Activated CD8-positive, alpha-beta memory T cell treated with anti-CD3 and anti-CD28 coated beads, Interleukin-2, amount 50 U/mL, for 48 hours (primary cell): ENCODE data around the gene CCR5AS.
"Not testable (repeated sequence)": the region's sequence is repeated elsewhere in the genome, so short reads cannot be mapped to it uniquely, and the experiment has no call there.

Source experiments
- DNase-seq: peaks from one replicate; pipeline ENCODE4 v3.0.0-alpha.2; 2020

The CCR5AS gene

DNA sequence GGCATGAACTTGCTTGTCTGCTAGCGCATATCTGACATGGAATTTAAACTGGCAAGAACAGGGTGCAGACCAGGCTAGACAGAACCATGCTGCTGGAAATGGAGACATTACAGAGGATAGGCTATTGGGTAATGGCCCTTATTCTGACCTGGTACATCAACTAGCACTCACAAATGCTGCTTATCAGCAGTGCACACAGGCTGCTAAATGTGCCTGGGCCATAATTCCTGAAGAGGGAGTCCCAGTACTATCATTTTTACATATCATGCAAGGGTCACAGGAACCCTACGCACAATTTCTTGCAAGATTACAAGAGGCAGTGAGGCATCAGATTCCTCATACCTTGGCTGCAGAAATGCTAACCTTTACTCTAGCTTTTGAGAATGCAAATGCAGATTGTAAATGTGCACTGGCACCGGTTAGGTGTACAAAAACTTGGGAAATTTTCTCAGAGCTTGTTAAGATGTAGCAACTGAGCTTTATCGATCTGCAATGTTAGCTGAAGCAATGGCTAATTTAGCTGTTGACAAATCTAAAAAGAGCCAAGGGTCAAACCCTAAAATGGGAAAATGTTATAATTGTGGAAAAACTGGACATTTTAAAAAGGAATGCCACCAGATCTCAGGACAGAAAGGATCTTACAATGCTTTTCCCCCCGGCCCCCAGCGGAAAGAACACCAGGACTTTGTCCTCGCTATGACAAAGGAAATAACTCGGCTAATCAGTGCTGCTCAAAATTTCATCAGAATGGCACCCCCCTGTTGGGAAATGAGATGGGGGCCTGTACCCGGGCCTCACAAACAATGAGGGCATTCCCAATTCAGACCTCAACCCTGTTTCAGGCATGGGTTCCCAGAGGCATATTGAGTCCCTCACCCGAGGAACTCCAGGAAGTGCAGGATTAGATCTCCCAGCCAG is 21.3 kb upstream of the CCR5AS start:
- no peak for DNase-seq

DNA sequence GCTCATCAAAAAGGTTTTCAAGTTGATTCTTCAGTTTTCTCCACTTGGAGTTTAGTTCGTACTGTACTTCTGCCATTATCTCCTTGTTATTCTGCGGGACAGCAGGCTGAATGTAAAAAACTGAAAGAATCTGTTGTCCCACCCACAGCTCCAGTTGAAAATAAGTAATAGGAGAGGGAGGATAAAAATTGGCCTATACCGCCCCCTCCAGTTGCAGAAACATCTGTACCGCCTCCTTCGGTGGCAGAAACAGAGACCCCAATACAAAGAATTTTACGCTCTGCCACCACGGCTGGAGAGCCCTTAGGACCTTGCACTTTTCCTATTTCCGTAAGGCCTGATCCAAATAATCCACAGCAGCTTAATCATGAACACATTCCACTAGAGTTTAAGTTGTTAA is 20.5 kb upstream of the CCR5AS start:
- not testable (repeated sequence) for DNase-seq

DNA sequence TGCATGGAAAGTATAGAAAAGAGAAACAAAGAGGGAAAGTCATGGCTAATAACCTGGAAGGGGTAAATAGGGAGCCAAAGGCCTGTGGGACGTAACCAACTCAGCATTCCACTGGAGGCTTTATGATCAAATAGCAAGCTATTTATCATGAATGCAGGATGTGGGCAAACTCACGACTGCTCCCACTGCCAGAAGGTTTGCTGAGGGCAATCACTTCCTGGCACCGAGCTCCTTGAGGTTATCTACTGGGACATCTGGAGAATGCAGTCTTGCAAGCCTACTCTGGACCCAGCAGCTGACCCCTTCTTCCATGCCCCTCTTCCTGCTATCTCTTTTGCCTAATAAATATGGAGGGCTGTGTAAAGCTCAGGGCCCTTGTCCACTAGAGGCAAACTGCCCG is 19.6 kb upstream of the CCR5AS start:
- not testable (repeated sequence) for DNase-seq

DNA sequence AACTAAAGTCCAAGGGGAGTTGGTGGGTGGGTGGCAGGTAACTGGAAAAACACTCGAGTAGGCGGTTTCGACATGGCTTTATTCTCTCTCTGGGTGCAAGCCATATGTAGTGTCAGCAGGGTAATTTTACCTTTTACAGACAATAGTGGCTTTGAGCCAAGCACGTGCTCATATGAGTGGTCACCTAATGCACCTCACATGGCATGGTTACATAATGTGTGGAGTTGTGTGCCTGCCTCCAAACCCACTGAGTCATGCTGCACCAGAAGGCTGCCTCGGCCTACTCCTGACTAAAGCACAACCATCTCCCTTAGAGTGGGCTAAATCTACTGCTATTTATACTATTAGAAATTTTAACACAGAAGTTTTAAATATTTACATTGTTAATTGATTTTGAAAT is 16.7 kb upstream of the CCR5AS start:
- no peak for DNase-seq

DNA sequence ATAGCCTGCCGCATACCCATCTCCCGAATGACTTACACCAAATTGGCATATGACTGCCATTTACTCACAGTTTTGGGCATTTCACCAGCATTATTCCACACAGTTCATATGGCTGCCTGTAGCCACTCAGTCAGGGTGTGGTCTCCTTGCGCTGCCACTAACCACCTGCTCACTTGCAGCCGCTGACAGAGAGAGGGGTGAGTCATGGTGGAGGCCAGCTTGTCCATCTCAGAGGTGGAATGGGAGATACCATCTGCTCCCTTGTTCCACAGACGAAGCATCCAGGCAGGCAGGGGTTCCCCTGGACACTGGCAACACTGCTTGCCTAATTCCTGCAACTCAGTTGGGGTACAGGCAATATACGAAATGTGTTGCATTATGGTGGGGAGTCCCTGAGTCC is 15.8 kb upstream of the CCR5AS start:
- no peak for DNase-seq

DNA sequence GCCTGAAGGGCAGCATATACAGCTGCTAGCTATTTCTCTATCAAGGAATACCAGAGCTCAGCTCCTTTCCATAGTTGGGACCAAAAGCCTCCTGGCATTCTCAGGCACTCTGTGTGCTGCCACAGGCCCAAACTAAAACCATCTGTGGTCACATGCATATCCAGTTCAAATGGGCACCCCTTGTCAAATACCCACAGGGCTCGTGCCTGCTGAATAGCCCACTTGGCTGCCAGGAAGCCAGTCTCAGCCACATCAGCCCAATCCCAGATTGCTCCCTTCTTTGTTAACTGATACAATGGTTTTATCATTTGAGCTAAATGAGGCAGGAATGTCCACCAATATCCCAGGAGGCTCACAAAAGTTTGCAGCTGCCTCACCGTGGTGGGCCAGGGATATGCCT is 14.1 kb upstream of the CCR5AS start:
- no peak for DNase-seq

DNA sequence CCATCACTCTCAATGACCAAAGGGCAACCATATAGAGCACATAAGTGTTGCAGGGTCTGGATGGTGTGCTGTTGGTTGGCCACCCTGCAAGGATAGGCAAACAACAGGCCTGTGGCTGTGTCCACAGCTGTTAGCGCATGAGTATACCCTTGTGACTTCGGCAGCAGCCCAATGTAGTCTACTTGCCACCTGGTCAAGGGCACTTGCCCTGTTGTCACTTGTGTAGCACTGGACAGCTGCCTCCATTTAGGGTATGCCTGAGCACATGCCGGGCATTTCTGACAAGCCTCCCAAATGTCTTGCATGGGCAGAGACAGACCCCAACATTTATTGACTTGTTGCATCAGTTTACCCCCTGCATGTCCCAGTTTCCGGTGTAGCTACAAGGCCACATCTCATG is 12.9 kb upstream of the CCR5AS start:
- no peak for DNase-seq

DNA sequence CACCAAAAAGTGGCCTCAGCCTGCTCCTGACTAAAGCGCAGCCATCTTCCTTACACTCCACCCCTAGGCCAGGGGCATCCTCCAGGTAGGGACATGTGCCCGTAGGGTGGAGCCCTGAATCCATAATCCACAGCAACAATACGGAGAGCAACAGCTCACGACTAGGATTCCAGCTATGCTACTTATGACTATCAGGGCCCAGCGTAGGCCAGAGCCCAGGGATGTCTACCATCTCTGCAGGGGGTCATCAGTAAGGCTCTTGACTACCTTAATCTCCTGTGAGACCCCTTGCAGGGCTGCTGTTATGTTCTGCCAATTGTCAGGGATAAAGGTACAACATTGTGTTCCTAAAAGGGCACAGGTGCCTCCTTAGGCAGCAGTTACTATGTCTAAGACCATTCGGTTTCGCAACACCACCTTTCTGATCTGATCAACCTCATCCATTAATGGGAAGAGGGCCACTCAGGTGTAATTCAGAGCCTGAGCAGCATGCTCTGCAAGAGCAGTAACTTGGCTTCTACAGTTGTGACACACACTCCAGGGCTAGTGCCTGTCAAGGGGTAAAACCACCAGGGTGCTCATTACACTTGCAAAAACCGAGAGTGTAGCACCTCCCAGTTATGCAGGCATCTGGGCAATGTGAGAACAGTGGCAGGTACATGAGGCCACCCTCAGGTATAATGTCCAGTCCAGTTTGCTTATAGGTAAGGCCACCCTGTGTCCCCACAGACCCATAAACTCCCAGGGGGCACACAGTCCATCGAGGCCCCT is 11.2 kb upstream of the CCR5AS start:
- DNase-seq = no peak

DNA sequence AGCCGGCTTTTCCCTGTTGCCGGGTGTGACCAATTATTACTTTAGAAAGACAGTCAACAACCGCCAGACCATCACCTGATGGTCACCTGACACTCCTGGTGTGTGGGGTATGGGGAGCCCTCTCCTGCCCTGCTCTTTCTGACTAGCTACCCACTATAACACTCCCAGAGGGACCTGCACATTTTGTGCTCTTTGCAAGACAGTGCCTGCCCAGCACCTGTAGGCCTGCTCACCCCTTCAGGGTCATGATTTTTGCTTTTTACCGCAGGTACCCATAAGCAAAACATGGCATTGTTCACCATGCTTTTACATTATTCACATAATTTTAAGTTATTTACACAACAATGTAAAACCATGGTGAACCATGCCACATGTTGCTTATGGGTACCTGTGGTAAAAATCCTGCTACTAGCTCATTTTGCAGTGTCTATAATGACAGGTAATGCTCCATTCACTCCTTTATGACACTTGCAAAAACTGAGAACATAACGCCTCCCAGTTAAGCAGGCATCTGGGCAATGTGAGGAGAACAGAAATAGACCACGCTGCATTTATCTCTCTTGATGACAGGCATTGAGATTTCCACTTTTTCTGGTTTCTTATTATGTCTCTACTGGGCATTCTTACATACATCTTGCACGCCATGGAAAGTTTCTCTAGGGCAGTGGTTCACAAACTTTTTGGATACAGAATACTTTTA is 10.1 kb upstream of the CCR5AS start:
- DNase-seq = no peak

DNA sequence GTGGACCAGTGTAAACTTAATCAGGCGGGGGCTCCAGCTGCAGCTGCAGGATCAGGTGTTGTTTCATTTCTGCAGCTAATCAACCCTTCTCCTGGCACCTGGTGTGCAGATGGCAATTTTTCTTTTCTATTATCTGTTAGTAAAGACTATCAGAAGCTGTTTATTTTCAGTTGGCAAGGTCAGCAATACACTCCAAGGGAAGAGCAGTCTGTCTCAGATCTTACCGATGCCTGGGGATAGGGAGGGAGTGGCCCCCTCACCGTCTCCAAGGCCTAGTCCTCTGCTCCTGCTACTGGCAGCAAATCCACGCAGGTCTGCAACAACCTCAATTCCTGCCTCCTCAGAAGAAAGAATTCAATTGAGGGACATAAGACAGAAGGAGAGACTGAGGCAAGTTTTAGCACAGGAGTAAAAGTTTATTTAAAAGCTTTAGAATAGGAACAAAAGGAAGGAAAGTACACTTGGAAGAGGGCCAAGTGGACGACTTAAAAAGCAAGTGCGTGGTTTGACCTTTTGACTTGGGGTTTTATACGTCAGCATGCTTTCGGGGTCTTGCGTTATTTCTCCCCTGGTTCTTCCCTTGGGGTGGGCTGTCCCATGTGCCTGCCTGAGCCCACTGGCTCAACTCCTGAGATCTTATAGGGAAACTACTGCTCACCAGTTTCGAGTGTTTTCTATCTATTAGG is 9.4 kb upstream of the CCR5AS start:
- no peak for DNase-seq

DNA sequence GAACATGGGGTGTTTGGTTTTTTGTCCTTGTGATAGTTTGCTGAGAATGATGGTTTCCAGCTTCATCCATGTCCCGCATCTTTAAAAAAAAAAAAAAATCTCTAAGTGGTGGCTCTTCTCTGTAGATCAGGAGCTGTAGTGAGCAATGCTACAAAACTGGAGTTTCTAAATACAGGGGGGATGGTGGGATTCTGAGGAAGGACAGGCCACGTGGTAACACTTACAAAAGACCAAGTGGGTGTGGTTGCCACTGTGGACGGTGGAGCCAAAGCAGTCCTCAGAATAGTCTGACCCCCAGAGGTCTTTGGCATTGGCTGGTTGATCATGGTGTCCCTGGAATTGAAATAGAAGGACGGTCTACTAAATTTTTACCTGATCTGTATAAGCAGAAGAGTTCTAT is 7.9 kb upstream of the CCR5AS start:
- DNase-seq = no peak

DNA sequence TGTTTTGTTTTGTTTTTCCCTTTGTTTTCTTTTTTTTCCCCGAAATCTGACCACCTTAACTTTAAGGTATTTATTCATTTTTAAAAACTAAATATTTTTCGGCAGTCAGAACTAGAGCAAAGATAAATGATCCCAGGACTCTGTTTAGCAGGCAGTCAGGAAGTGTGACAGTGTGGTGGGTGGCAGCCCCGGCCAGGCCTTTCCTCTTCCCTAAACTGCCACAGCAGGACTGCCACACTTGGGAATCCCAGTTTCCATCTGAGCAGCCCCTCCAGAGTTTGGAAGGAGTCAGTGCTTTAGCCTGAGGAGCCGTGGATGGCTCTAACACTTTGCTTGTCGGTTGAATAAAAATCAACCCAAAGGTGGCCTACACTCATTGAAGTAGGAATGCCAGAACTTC is 7.1 kb upstream of the CCR5AS start:
- no peak for DNase-seq

DNA sequence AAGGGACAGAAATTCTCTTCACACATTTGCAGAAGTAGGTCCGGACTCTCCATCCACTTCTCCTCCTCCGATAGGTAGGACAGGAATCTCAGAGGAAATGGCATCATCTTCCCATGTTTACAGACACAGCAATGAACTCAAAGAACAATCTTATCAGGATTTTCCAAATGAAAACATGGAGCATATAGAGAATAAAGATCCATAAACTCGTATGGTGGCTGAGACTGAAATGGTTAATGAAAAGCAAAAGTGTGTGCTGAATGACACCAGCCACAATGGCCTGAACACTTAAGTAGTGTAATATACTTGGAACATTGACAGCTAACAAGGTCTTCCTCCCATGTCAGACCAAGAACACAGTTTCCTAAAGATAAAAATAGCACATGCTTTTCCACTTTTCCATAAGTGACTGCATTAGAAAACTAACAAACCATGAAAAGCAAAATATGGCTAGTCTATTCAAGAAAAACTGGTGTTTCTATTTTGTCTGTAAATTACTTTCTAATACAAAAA is 6.0 kb upstream of the CCR5AS start:
- DNase-seq = no peak

DNA sequence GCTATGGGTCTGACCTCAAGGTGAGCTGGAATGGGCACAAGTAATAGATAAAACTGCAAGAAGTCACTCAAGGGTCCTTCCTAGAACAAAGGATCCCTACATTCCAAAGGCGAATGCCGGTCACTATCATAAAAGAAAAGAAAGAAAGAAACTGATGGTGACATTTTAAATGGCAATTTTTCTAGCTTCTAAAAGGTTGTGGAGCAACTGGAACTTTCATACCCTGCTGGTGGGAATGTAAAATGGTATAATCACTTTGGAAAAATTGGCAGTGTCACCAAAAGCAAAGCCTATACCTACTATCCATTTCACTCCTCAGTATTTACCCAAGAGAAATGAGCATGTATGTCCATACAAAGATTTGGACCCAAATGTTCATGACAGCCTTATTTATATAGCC is 4.4 kb upstream of the CCR5AS start:
- no peak for DNase-seq

DNA sequence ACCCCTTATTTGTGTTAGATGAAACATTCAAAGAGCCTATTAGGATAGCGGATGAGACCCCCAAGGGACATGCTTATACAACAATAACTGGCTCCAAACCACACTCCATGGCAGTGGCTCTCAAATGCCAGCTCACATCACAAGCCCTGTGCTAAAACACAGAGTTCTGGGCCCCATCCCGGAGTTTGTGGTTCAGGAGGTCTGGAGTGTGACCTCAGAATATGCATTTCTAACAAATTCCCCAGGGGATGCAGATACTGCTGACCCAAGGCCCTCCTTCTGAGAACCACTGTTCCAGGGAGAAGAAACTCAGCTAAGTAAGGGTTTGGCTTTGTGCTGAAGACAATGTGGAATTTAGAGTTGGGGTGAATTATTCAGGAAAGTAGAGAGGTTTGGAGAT is 3.8 kb upstream of the CCR5AS start:
- no peak for DNase-seq

DNA sequence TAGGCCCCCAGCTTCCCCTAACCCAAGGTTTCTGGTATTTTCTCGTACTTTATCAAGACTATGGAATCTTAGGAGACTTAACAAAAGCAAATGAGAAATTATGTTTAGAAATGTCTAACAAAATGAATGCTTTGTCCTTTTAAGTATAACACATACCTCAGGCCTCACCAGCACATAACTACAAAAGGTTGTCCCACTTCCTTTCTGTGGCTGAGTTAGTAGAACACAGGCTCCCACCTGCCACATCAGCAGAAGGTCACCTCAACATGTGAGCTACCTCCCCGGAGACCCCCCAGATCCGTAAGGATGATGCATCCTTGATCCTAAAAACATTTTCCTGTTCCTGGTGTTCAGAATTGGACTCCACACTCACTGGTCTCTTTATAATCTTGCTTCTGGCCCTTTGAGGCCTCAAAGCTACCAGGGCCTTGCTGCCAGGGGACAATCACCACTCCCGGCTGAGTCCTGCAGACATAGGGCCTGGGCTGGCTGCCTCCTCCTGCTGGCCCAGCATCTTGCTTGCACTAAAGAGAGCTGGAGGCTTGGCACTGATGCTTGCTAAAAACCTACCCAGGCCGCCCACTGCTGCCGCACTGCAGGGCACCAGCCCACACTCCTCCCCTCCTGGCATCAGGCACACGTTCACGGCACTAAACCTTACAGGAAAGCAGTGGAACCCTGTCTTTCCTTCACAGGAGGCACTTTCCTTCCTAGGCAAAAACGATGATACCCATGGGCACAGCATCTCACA is 3.0 kb upstream of the CCR5AS start:
- DNase-seq = no peak

DNA sequence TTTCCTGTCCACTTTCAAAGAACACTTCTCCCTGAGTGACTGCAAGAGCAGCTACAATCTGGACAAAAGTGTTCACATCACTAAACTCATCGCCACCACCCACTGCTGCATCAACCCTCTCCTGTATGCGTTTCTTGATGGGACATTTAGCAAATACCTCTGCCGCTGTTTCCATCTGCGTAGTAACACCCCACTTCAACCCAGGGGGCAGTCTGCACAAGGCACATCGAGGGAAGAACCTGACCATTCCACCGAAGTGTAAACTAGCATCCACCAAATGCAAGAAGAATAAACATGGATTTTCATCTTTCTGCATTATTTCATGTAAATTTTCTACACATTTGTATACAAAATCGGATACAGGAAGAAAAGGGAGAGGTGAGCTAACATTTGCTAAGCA is 2.0 kb upstream of the CCR5AS start:
- DNase-seq = no peak

DNA sequence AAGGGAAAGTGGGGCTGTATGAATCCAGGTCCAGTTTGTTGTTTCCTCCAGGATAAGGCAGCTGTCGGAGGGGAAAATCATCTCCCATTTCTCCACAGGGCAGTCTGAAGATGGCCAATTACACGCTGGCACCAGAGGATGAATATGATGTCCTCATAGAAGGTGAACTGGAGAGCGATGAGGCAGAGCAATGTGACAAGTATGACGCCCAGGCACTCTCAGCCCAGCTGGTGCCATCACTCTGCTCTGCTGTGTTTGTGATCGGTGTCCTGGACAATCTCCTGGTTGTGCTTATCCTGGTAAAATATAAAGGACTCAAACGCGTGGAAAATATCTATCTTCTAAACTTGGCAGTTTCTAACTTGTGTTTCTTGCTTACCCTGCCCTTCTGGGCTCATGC is 1.1 kb upstream of the CCR5AS start:
- no peak for DNase-seq

DNA sequence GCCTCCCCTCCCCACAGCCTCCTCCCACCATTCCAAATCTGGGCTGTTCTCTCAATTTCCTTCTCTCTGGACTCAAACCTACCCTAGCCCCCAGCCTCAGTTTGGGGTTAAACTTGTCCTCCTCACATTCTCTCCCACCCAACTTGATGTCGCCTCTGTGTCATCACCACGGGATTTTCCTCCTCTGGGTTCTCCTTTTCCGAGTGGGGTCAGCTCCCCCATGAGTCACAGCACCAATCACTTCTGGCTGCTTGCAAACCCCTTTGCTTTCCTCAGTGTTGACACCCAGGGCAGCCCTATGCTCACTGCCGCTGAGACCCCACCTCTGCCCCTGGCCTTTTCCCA is 451 bp downstream of the CCR5AS start:
- no peak for DNase-seq

DNA sequence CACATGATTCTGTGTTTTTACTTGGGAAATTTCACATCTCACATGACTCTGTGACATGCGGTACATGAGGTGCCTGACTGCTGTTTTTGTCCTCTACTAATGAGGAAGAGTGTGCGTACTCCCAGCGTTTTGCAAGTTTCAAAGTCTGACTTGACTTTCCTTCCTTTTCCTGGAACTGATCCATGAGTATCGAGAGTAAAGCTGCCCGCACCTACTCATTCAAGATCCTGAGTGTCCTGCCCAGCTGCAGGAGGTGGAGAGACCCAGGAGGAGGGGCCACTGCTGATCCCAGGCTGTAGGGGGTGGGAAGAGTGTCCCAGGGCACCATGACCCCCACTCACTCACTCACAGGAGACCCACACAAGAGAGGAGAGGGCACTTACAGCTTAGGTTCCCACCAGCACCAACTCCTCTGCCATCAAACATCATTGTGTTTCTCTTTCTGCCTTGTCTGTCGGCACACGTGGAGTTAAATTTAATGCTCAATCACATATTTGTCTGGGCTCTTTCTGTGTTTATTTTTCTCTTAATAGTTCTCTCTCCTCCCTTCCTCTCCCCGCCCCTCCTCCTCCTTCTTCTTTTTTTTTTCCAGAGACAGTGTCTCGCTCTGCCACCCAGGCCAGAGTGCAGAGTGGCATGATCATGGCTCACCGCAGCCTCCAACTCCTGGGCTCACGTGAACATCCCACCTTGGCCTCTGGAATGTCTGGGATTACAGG is 1.4 kb downstream of the CCR5AS start:
- no peak for DNase-seq

DNA sequence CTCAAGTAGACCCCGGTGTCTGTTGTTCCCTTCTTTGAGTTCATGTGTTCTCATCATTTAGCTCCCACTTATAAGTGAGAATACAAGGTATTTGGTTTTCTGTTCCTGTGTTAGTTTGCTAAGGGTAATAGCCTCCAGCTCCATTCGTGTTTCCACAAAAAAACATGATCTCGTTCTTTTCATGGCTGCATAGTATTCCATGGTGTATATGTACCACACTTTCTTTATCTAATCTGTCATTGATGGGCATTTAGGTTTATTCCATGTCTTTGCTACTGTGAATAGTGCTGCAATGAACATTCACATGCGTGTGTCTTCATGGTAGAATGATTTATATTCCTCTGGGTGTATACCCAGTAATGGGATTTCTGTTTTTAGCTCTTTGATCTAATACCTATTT is 4.0 kb downstream of the CCR5AS start:
- not testable (repeated sequence) for DNase-seq

DNA sequence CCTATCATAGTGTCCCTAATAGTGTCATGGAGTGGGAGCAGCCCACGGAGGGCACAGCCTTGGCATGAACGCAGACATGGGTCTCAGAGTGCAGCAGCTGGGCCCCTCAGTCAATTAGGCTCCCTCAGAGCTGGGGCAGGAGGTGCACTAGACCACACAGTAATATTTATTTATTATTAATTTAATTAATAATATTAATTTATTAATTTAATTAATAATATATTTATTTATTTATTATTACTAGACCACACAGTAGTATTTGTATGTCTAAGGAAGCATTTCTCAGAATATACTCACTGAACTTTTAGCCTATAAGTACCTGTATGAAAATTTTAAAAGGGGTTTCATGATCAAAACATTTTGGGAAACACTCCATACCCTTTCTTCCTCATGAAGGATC is 5.3 kb downstream of the CCR5AS start:
- DNase-seq = no peak
